Measurements from ENCODE around the gene LHFPL6. TPM values are rescaled to one million over a fixed set of nuclear protein-coding genes. Genes with fewer than 3 reads are reported as not detected.

Gene LHFPL6
- total RNA-seq, 1 experiment from 2014 or later = 2.5 TPM

- POLR2A ChIA-PET (ENCODE audit: unreplicated experiment) = no interaction called here
- intact Hi-C loops (cut with micrococcal nuclease; ENCODE audit: unreplicated experiment) = no loop called here
- CTCF ChIA-PET = no interaction called here
- Histone ChIP-seq H3F3A (ENCODE audit: insufficient read depth, low read depth) (no peaks in the 10 kb centered on the region), H3K9me3 (ENCODE audit: insufficient read depth, low read depth) (no peaks in the 10 kb centered on the region), H3K27ac (no peak overlapping the region), H4K20me1 (ENCODE audit: insufficient read depth) (no peaks in the 10 kb centered on the region), H3K4me3 (no peak overlapping the region), H3K27me3 (ENCODE audit: insufficient read depth, low read depth) (no peaks in the 10 kb centered on the region), H3K36me3 (ENCODE audit: low read depth) (no peaks in the 10 kb centered on the region), H3K9me2 (ENCODE audit: insufficient read depth) (no peaks in the 10 kb centered on the region; the same call in 1 of the 2 replicates), H3K4me1 (replicated peaks; ENCODE audit: insufficient read depth) (no peaks in the 10 kb centered on the region), H2AFZ (no peak overlapping the region), H3K4me2 (no peak overlapping the region), H3K79me2 (ENCODE audit: low read depth) (no peaks in the 10 kb centered on the region)
- DNase-seq = no peak
- no TSS peak for BruUV-seq (replicated peaks)
- TF ChIP-seq, protein P1, sequence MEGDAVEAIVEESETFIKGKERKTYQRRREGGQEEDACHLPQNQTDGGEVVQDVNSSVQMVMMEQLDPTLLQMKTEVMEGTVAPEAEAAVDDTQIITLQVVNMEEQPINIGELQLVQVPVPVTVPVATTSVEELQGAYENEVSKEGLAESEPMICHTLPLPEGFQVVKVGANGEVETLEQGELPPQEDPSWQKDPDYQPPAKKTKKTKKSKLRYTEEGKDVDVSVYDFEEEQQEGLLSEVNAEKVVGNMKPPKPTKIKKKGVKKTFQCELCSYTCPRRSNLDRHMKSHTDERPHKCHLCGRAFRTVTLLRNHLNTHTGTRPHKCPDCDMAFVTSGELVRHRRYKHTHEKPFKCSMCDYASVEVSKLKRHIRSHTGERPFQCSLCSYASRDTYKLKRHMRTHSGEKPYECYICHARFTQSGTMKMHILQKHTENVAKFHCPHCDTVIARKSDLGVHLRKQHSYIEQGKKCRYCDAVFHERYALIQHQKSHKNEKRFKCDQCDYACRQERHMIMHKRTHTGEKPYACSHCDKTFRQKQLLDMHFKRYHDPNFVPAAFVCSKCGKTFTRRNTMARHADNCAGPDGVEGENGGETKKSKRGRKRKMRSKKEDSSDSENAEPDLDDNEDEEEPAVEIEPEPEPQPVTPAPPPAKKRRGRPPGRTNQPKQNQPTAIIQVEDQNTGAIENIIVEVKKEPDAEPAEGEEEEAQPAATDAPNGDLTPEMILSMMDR (conservative IDR thresholded peaks at IDR 0.05) = no peak
Observed at GRCh38 chr13:39446865-39447264, 156.1 kb downstream of the LHFPL6 start.

DNA sequence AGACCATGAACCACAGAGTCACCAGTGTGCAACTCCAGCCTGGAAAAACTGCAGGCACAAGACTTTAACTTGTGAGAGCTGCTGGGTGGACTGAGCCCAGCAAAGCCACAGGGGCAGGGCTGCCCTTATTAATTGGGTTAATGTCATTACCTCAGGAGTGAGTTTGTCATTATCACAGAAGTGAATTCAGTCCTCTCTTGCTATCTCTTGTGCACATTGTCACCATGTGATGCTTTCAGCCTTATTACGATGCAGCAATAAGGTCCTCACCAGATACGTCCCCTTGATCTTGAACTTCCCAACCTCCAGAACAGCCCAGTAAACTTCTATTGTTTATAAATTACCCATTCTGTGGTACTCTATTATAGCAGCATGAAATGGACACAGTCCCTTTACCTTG is 158.1 kb downstream of the LHFPL6 start:
- Histone ChIP-seq H2AFZ (no peak overlapping the region), H3K9me2 (ENCODE audit: insufficient read depth) (no peaks in the 10 kb centered on the region; the same call in 1 of the 2 replicates), H3K9me3 (ENCODE audit: insufficient read depth, low read depth) (no peaks in the 10 kb centered on the region), H3K27me3 (ENCODE audit: insufficient read depth, low read depth) (no peaks in the 10 kb centered on the region), H4K20me1 (ENCODE audit: insufficient read depth) (no peaks in the 10 kb centered on the region), H3K27ac (no peak overlapping the region), H3K4me1 (replicated peaks; ENCODE audit: insufficient read depth) (no peaks in the 10 kb centered on the region), H3K79me2 (ENCODE audit: low read depth) (no peaks in the 10 kb centered on the region), H3K36me3 (ENCODE audit: low read depth) (no peaks in the 10 kb centered on the region), H3K4me3 (no peak overlapping the region), H3F3A (ENCODE audit: insufficient read depth, low read depth) (no peaks in the 10 kb centered on the region), H3K4me2 (no peak overlapping the region)
- POLR2A ChIA-PET (ENCODE audit: unreplicated experiment) = no interaction called here
- intact Hi-C loops (cut with micrococcal nuclease; ENCODE audit: unreplicated experiment) = no loop called here
- DNase-seq = no peak
- CTCF ChIA-PET = no interaction called here
- BruUV-seq (replicated peaks) = no TSS peak
- TF ChIP-seq, protein P1 (conservative IDR thresholded peaks at IDR 0.05) = no peak
- no peak for TF ChIP-seq EZH2 (IDR thresholded peaks at IDR 0.05; ENCODE audit: low read depth)

GRCh38 chr13:39433651-39434050 is 169.3 kb downstream of the LHFPL6 start:
- no peaks in the 10 kb centered on the region for H3K9me2 ChIP-seq (ENCODE audit: insufficient read depth)
- TF ChIP-seq, protein P1 (conservative IDR thresholded peaks at IDR 0.05) = no peak

More at GRCh38 chr13:39433651-39434050, 169.3 kb downstream of the LHFPL6 start:
- DNase-seq = no peak
- H3K9me3 ChIP-seq (ENCODE audit: insufficient read depth, low read depth) = no peaks in the 10 kb centered on the region
- CTCF ChIA-PET = no interaction called here
- H3K4me1 ChIP-seq (replicated peaks; ENCODE audit: insufficient read depth) = no peaks in the 10 kb centered on the region
- H3K79me2 ChIP-seq (ENCODE audit: low read depth) = no peaks in the 10 kb centered on the region
- H2AFZ ChIP-seq = no peak overlapping the region
- H3K27ac ChIP-seq = no peak overlapping the region
- intact Hi-C loops (cut with micrococcal nuclease; ENCODE audit: unreplicated experiment) = no loop called here
- no TSS peak for BruUV-seq (replicated peaks)
- H3K4me2 ChIP-seq = no peak overlapping the region
- POLR2A ChIA-PET (ENCODE audit: unreplicated experiment) = no interaction called here
- H3K27me3 ChIP-seq (ENCODE audit: insufficient read depth, low read depth) = no peaks in the 10 kb centered on the region
- H3F3A ChIP-seq (ENCODE audit: insufficient read depth, low read depth) = no peaks in the 10 kb centered on the region
- no peak overlapping the region for H3K4me3 ChIP-seq
- H4K20me1 ChIP-seq (ENCODE audit: insufficient read depth) = no peaks in the 10 kb centered on the region
- H3K36me3 ChIP-seq (ENCODE audit: low read depth) = no peaks in the 10 kb centered on the region

Data from PC-9 (cell line).